ENCODE results near the gene EFNA3. TPM values are rescaled to one million over a fixed set of nuclear protein-coding genes. Genes with fewer than 3 reads are reported as not detected.

EFNA3 gene, protein sequence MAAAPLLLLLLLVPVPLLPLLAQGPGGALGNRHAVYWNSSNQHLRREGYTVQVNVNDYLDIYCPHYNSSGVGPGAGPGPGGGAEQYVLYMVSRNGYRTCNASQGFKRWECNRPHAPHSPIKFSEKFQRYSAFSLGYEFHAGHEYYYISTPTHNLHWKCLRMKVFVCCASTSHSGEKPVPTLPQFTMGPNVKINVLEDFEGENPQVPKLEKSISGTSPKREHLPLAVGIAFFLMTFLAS
- 1 to 10 TPM; 2.3 to 8.7 (median 5.3) TPM for total RNA-seq

- TF ChIP-seq POLR2A (IDR thresholded peaks at IDR 0.05), result no peak
- TF ChIP-seq, protein P1, sequence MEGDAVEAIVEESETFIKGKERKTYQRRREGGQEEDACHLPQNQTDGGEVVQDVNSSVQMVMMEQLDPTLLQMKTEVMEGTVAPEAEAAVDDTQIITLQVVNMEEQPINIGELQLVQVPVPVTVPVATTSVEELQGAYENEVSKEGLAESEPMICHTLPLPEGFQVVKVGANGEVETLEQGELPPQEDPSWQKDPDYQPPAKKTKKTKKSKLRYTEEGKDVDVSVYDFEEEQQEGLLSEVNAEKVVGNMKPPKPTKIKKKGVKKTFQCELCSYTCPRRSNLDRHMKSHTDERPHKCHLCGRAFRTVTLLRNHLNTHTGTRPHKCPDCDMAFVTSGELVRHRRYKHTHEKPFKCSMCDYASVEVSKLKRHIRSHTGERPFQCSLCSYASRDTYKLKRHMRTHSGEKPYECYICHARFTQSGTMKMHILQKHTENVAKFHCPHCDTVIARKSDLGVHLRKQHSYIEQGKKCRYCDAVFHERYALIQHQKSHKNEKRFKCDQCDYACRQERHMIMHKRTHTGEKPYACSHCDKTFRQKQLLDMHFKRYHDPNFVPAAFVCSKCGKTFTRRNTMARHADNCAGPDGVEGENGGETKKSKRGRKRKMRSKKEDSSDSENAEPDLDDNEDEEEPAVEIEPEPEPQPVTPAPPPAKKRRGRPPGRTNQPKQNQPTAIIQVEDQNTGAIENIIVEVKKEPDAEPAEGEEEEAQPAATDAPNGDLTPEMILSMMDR (IDR thresholded peaks at IDR 0.05), result no peak
- peaks cover 0 to 47% of the 10 kb centered on the region in 2 donors for H3K27me3 ChIP-seq
- H3K9me3 ChIP-seq, result no peaks in the 10 kb centered on the region
- H3K4me1 ChIP-seq, result peaks cover 23 to 55% (median 40%) of the 10 kb centered on the region in 4 donors
- H3K4me3 ChIP-seq, result peak within 1 kb of the TSS; percentile 37 to 64 (median 51)
- DNase-seq, result peak; percentile 65 to 87 (median 85)
- no peak within 1 kb of the TSS for H3K27ac ChIP-seq
- H3K36me3 ChIP-seq, result no peaks in the 10 kb centered on the region
Observed at GRCh38 chr1:155078469-155079209, at the start of gene EFNA3. Gene EFNA3 (plus strand): TSS chr1:155078837. CDS start chr1:155078942, 105 bp downstream.

GRCh38 chr1:155029513-155030242 lies 49.0 kb upstream of the EFNA3 start:
- Histone ChIP-seq H3K27ac (no peak overlapping the region), H3K4me3 (no peak overlapping the region), H3K9me3 (no peaks in the 10 kb centered on the region), H3K36me3 (no peaks in the 10 kb centered on the region), H3K4me1 (no peaks in the 10 kb centered on the region), H3K27me3 (no peaks in the 10 kb centered on the region)
- TF ChIP-seq, protein P1 (IDR thresholded peaks at IDR 0.05), result no peak
- TF ChIP-seq POLR2A (IDR thresholded peaks at IDR 0.05), result no peak
- DNase-seq, result no peak

- no peak for DNase-seq
- no peaks in the 10 kb centered on the region for H3K4me1 ChIP-seq
- H3K27me3 ChIP-seq, result no peaks in the 10 kb centered on the region
- no peaks in the 10 kb centered on the region for H3K36me3 ChIP-seq
- H3K4me3 ChIP-seq, result no peak overlapping the region
- H3K9me3 ChIP-seq, result no peaks in the 10 kb centered on the region
- H3K27ac ChIP-seq, result no peak overlapping the region
- TF ChIP-seq, protein P1 (IDR thresholded peaks at IDR 0.05), result no peak
- no peak for TF ChIP-seq POLR2A (IDR thresholded peaks at IDR 0.05)
Observed at GRCh38 chr1:155030243-155030795, 48.3 kb upstream of the EFNA3 start.

DNA sequence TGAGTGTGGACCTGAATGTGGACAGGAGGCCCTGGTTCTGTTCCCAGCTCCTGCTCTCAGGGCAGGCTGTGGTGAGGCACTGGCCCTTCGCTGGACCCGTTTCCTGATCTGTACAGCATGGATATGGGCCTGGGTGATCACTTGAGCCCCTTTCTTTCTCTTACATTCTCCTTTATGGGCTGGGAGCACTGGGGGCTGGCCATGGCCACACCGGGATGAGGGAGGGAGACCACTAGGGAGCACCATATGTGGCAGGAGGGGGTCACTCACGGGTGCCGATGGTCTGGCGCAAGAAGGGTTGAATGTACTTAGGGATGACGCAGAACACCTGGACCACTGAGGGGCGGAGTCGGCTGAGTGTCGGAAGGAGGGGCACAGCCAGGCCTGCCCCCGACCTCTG lies 47.7 kb upstream of the EFNA3 start:
- Histone ChIP-seq H3K36me3 (no peaks in the 10 kb centered on the region), H3K4me1 (no peaks in the 10 kb centered on the region), H3K9me3 (no peaks in the 10 kb centered on the region), H3K27me3 (no peaks in the 10 kb centered on the region), H3K27ac (no peak overlapping the region), H3K4me3 (no peak overlapping the region)
- no peak for TF ChIP-seq POLR2A (IDR thresholded peaks at IDR 0.05)
- TF ChIP-seq, protein P1 (IDR thresholded peaks at IDR 0.05), result no peak
- DNase-seq, result no peak

- Histone ChIP-seq H3K9me3 (no peaks in the 10 kb centered on the region), H3K27me3 (no peaks in the 10 kb centered on the region), H3K27ac (no peak overlapping the region), H3K36me3 (no peaks in the 10 kb centered on the region), H3K4me3 (no peak overlapping the region), H3K4me1 (peaks cover 0 to 3% (median 1%) of the 10 kb centered on the region in 4 donors)
- no peak for DNase-seq
- no peak for TF ChIP-seq POLR2A (IDR thresholded peaks at IDR 0.05)
Observed at GRCh38 chr1:155032886-155033285, 45.8 kb upstream of the EFNA3 start.
